Kidney (tissue), 14 donors: ENCODE measurements around the gene PEX10. TPM values are rescaled to one million over a fixed set of nuclear protein-coding genes. Genes with fewer than 3 reads are reported as not detected.

Experiments used
- DNase-seq, 5 donors: peaks; one replicate each; pipeline ENCODE4 v3.0.0-alpha.2; 2013 to 2020
- FAIRE-seq: peaks from 2 replicates; lab custom pipeline; 2012; peaks lifted over from hg19 to GRCh38; lab: Jason Lieb, UNC
- H3K27ac ChIP-seq, 2 donors: one replicate each; pipeline ENCODE4 v1.7.0; 2013; ENCODE audit warnings: low read depth in 2 of 2, low read length in 2 of 2, inconsistent platforms in 1 of 2
- H3K27me3 ChIP-seq: one replicate; pipeline ENCODE4 v1.7.1; 2013; ENCODE audit warnings: low read length, inconsistent platforms; ENCODE audit not compliant: control insufficient read depth, insufficient read depth
- H3K36me3 ChIP-seq, 3 donors: one replicate each; pipeline versions ENCODE4 v1.7.0 to v1.7.1; 2013; ENCODE audit warnings: low read length in 3 of 3, control low read depth in 1 of 3, inconsistent platforms in 1 of 3; ENCODE audit not compliant: insufficient read depth in 3 of 3, control insufficient read depth in 2 of 3
- H3K4me1 ChIP-seq, 3 donors: one replicate each; pipeline versions ENCODE4 v1.7.0 to v1.7.1; 2013; ENCODE audit warnings: low read length in 3 of 3, inconsistent platforms in 1 of 3, low read depth in 1 of 3; ENCODE audit not compliant: control insufficient read depth in 2 of 3, insufficient read depth in 2 of 3
- H3K4me3 ChIP-seq, 3 donors: one replicate each; pipeline versions ENCODE4 v1.7.0 to v1.8.1; 2013; ENCODE audit warnings: low read length in 3 of 3, control low read depth in 1 of 3, inconsistent platforms in 1 of 3
- H3K9ac ChIP-seq, 3 donors: one replicate each; pipeline versions ENCODE4 v1.7.0 to v1.7.1; 2013; ENCODE audit warnings: low read length in 3 of 3, control low read depth in 1 of 3, inconsistent platforms in 1 of 3
- H3K9me3 ChIP-seq, 3 donors: one replicate each; pipeline versions ENCODE4 v1.7.0 to v1.7.1; 2013; ENCODE audit warnings: low read length in 3 of 3, control low read depth in 1 of 3, inconsistent platforms in 1 of 3; ENCODE audit not compliant: control insufficient read depth in 2 of 3, insufficient read depth in 1 of 3
- intact Hi-C: fragments of 100-400 bp; cut with DNase I; formaldehyde crosslinking; loops from one replicate; pipeline ENCODE4 v1.11.1; 2022
- polyA plus RNA-seq: library from polyadenylated mRNA; stranded (reverse); fragments of 350-450 nt; fragmentation: Illumina TruSeq; extraction: RNeasy Lipid Tissue Mini Kit (QIAGEN cat#74804); gene quantifications from one replicate; pipeline ENCODE4 v1.2.3, GENCODE V29; 2014; ENCODE audit warnings: low read depth, low replicate concordance; ENCODE audit not compliant: insufficient read depth
- total RNA-seq: library from RNA; stranded (reverse); fragmentation: NEBNext Ultra II Directional; extraction: Animal tissue kit (Norgen Biotek cat#: 25700); gene quantifications from one replicate; pipeline ENCODE4 v1.2.1, GENCODE V29; 2021
- TF ChIP-seq, protein P1 (sequence below): IDR thresholded peaks from 3 replicates; pipeline ENCODE4 v1.5.1; 2012; ENCODE audit warnings: mild to moderate bottlenecking, moderate library complexity, borderline replicate concordance; ENCODE audit not compliant: insufficient read depth; ENCODE audit errors: extremely low read depth
- donor health status: control.
- donor health status: control.
- donor health status: control.
- donor health status: control.
- donor health status: control.
- donor health status: DM: yes; HTN: yes; CAD: no.
- donor health status: Normal renal cell carcinoma (clear cell type).

Gene PEX10
- total and polyA plus RNA-seq, 2 donors from 2014 or later, result 25.6 to 26.8 TPM

DNA sequence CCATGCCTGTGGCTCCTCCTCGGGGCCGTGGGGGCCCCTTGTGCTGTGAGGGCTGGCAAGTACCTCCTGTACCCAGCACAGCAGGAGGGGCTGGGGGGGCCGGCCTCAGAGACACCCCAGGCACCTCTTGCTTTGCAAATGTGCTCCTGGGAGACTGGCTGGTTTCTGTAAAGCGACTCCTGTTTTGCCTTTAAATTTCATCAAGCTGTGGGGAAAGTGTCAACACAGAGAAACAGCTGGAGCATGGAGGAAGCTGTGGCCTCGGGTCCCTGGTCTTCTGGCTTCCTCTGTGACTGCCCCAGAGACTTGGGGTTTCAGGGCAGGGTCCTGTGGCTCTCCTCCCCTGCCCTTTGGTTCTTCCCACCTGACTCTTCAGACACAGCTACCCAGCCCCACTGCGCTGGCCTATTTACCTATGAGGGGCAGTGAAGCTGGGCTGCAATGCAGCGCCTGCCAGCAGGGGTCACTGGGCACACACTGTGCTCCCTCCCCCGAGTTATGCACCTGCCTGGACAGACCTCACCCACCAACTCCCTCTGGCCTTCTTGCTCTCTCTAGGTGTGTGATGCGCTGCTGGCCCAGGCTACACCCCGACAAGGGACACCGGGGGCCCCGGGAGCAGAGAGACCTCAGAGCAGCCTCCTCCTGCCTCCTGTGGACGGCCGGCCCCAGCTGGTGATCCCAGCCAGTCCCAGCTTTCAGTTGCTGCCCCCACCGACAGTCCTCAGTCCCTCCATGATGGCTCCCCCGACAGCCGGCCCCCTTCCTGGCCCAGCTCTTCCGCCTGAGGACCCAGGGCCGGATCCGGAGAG lies 17.6 kb upstream of the PEX10 start:
- no peaks in the 10 kb centered on the region for H3K27me3 ChIP-seq
- intact Hi-C loops, result no loop called here
- no peaks in the 10 kb centered on the region for H3K4me1 ChIP-seq
- FAIRE-seq (no peak), DNase-seq (no peak)
- H3K9ac ChIP-seq, result no peak overlapping the region
- no peak overlapping the region for H3K4me3 ChIP-seq
- no peaks in the 10 kb centered on the region for H3K9me3 ChIP-seq
- no peaks in the 10 kb centered on the region for H3K36me3 ChIP-seq
- TF ChIP-seq, protein P1, sequence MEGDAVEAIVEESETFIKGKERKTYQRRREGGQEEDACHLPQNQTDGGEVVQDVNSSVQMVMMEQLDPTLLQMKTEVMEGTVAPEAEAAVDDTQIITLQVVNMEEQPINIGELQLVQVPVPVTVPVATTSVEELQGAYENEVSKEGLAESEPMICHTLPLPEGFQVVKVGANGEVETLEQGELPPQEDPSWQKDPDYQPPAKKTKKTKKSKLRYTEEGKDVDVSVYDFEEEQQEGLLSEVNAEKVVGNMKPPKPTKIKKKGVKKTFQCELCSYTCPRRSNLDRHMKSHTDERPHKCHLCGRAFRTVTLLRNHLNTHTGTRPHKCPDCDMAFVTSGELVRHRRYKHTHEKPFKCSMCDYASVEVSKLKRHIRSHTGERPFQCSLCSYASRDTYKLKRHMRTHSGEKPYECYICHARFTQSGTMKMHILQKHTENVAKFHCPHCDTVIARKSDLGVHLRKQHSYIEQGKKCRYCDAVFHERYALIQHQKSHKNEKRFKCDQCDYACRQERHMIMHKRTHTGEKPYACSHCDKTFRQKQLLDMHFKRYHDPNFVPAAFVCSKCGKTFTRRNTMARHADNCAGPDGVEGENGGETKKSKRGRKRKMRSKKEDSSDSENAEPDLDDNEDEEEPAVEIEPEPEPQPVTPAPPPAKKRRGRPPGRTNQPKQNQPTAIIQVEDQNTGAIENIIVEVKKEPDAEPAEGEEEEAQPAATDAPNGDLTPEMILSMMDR, result no peak
- H3K27ac ChIP-seq, result no peak overlapping the region

DNA sequence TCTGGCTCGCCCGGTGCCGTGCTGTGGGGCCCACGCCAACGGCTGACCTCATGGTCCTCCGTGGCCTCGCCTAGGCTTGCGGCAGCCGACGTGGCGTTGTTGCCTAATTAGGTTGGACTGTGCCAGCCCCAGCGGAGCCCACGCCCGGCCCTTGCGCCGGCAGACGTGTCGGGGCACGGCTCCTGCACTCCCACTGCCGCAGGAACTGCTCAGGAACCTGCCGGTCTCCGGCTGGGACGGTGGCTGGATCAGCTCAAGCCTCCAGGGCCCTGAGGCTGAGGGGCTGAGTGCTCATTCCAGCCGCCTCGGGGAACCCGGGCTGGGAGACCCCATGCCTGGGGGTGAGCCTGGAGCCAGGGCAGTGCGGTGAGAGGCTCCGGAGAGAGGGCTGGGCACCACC lies 16.1 kb upstream of the PEX10 start:
- Histone ChIP-seq H3K27me3 (no peaks in the 10 kb centered on the region), H3K4me3 (no peak overlapping the region), H3K4me1 (no peaks in the 10 kb centered on the region), H3K36me3 (no peaks in the 10 kb centered on the region), H3K27ac (no peak overlapping the region), H3K9me3 (peaks cover 0 to 2% (median 0%) of the 10 kb centered on the region in 3 donors), H3K9ac (no peak overlapping the region)
- DNase-seq, result no peak
- TF ChIP-seq, protein P1, result no peak
- FAIRE-seq, result no peak
- intact Hi-C loops, result no loop called here

DNA sequence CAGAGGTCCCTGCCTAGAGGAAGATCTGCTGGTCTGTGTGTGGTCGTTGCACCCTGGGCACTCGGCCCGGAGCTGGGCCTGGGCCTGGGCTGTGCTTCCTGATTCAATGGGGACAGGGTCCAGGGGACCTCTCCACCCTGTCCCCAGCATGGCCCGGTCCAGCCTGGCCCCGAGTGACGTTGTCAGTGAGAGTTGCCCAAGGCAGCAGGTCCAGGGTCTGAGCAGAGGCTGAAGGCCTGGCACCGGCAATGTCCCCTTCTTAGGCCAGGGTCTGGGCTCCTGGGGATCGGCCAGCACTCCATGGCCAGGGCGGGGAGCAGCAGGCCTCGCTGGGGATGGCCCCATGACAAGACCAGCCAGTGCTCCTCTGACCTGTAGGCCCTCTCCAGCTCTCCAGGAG lies 15.6 kb upstream of the PEX10 start:
- Histone ChIP-seq H3K9me3 (peaks cover 0 to 5% (median 0%) of the 10 kb centered on the region in 3 donors), H3K9ac (no peak overlapping the region), H3K4me1 (no peaks in the 10 kb centered on the region), H3K36me3 (no peaks in the 10 kb centered on the region), H3K27me3 (no peaks in the 10 kb centered on the region), H3K4me3 (no peak overlapping the region), H3K27ac (no peak overlapping the region)
- TF ChIP-seq, protein P1, result no peak
- FAIRE-seq (no peak), DNase-seq (no peak)
- intact Hi-C loops, result no loop called here
